ENCODE measurements around the gene MPV17L2.

Gene MPV17L2

GRCh38 chr19:18229915-18230314, 36.9 kb downstream of the MPV17L2 start:
- FAIRE-seq (no peak), DNase-seq (ENCODE audit: insufficient read length, low spot score) (no peak)
- TF ChIP-seq POU2F2 (IDR thresholded peaks at IDR 0.05; ENCODE audit: low read depth, low read length) (no peak), TAF1 (IDR thresholded peaks at IDR 0.05; ENCODE audit: low read depth, low read length) (no peak), POLR2A (IDR thresholded peaks at IDR 0.05; ENCODE audit: low read depth, low read length) (no peak), PAX5 (IDR thresholded peaks at IDR 0.05; ENCODE audit: insufficient read depth, low read length, severe bottlenecking) (no peak), SPI1 (IDR thresholded peaks at IDR 0.05; ENCODE audit: low read depth, low read length) (no peak), POLR2AphosphoS5 (IDR thresholded peaks at IDR 0.05; ENCODE audit: low read depth, low read length) (no peak)

- FAIRE-seq (no peak), DNase-seq (ENCODE audit: insufficient read length, low spot score) (no peak)
- no peak for TF ChIP-seq PAX5 (IDR thresholded peaks at IDR 0.05; ENCODE audit: insufficient read depth, low read length, severe bottlenecking)
- TF ChIP-seq POLR2AphosphoS5 (IDR thresholded peaks at IDR 0.05; ENCODE audit: low read depth, low read length) = no peak
- TF ChIP-seq SPI1 (IDR thresholded peaks at IDR 0.05; ENCODE audit: low read depth, low read length) = no peak
- no peak for TF ChIP-seq POU2F2 (IDR thresholded peaks at IDR 0.05; ENCODE audit: low read depth, low read length)
- TF ChIP-seq POLR2A (IDR thresholded peaks at IDR 0.05; ENCODE audit: low read depth, low read length) = no peak
- TF ChIP-seq TAF1 (IDR thresholded peaks at IDR 0.05; ENCODE audit: low read depth, low read length) = no peak
Measured at GRCh38 chr19:18230941-18231734, 38.1 kb downstream of the MPV17L2 start.

- FAIRE-seq = no peak
- TF ChIP-seq POLR2A (IDR thresholded peaks at IDR 0.05; ENCODE audit: low read depth, low read length) = no peak
- TF ChIP-seq POLR2AphosphoS5 (IDR thresholded peaks at IDR 0.05; ENCODE audit: low read depth, low read length) = no peak
- no peak for TF ChIP-seq SPI1 (IDR thresholded peaks at IDR 0.05; ENCODE audit: low read depth, low read length)
- TF ChIP-seq PAX5 (IDR thresholded peaks at IDR 0.05; ENCODE audit: insufficient read depth, low read length, severe bottlenecking) = no peak
- no peak for TF ChIP-seq POU2F2 (IDR thresholded peaks at IDR 0.05; ENCODE audit: low read depth, low read length)
- TF ChIP-seq TAF1 (IDR thresholded peaks at IDR 0.05; ENCODE audit: low read depth, low read length) = no peak
- no peak for DNase-seq (ENCODE audit: insufficient read length, low spot score)
Measured at GRCh38 chr19:18231775-18232174, 38.8 kb downstream of the MPV17L2 start.

- no peak for FAIRE-seq
- TF ChIP-seq TAF1 (IDR thresholded peaks at IDR 0.05; ENCODE audit: low read depth, low read length) = no peak
- TF ChIP-seq POLR2AphosphoS5 (IDR thresholded peaks at IDR 0.05; ENCODE audit: low read depth, low read length) = no peak
- TF ChIP-seq POU2F2 (IDR thresholded peaks at IDR 0.05; ENCODE audit: low read depth, low read length) = no peak
- no peak for TF ChIP-seq PAX5 (IDR thresholded peaks at IDR 0.05; ENCODE audit: insufficient read depth, low read length, severe bottlenecking)
- TF ChIP-seq POLR2A (IDR thresholded peaks at IDR 0.05; ENCODE audit: low read depth, low read length) = no peak
- TF ChIP-seq SPI1 (IDR thresholded peaks at IDR 0.05; ENCODE audit: low read depth, low read length) = no peak
- no peak for DNase-seq (ENCODE audit: insufficient read length, low spot score)
Measured at GRCh38 chr19:18232540-18233223, 39.7 kb downstream of the MPV17L2 start.

GRCh38 chr19:18233224-18233825, 40.3 kb downstream of the MPV17L2 start:
- no peak for TF ChIP-seq POLR2AphosphoS5 (IDR thresholded peaks at IDR 0.05; ENCODE audit: low read depth, low read length)
- no peak for TF ChIP-seq PAX5 (IDR thresholded peaks at IDR 0.05; ENCODE audit: insufficient read depth, low read length, severe bottlenecking)
- no peak for TF ChIP-seq POU2F2 (IDR thresholded peaks at IDR 0.05; ENCODE audit: low read depth, low read length)
- no peak for TF ChIP-seq TAF1 (IDR thresholded peaks at IDR 0.05; ENCODE audit: low read depth, low read length)
- no peak for TF ChIP-seq SPI1 (IDR thresholded peaks at IDR 0.05; ENCODE audit: low read depth, low read length)
- TF ChIP-seq POLR2A (IDR thresholded peaks at IDR 0.05; ENCODE audit: low read depth, low read length) = no peak
- DNase-seq (ENCODE audit: insufficient read length, low spot score) (peak; percentile 82), FAIRE-seq (no peak)

- TF ChIP-seq POLR2AphosphoS5 (IDR thresholded peaks at IDR 0.05; ENCODE audit: low read depth, low read length) = no peak
- TF ChIP-seq POLR2A (IDR thresholded peaks at IDR 0.05; ENCODE audit: low read depth, low read length) = no peak
- no peak for TF ChIP-seq POU2F2 (IDR thresholded peaks at IDR 0.05; ENCODE audit: low read depth, low read length)
- no peak for TF ChIP-seq PAX5 (IDR thresholded peaks at IDR 0.05; ENCODE audit: insufficient read depth, low read length, severe bottlenecking)
- TF ChIP-seq TAF1 (IDR thresholded peaks at IDR 0.05; ENCODE audit: low read depth, low read length) = no peak
- no peak for TF ChIP-seq SPI1 (IDR thresholded peaks at IDR 0.05; ENCODE audit: low read depth, low read length)
- DNase-seq (ENCODE audit: insufficient read length, low spot score) (no peak), FAIRE-seq (no peak)
Measured at GRCh38 chr19:18234194-18234593, 41.2 kb downstream of the MPV17L2 start.

GRCh38 chr19:18239303-18239702, 46.3 kb downstream of the MPV17L2 start:
- no peak for TF ChIP-seq POLR2AphosphoS5 (IDR thresholded peaks at IDR 0.05; ENCODE audit: low read depth, low read length)
- TF ChIP-seq PAX5 (IDR thresholded peaks at IDR 0.05; ENCODE audit: insufficient read depth, low read length, severe bottlenecking) = no peak
- TF ChIP-seq SPI1 (IDR thresholded peaks at IDR 0.05; ENCODE audit: low read depth, low read length) = no peak
- no peak for TF ChIP-seq TAF1 (IDR thresholded peaks at IDR 0.05; ENCODE audit: low read depth, low read length)
- no peak for TF ChIP-seq POLR2A (IDR thresholded peaks at IDR 0.05; ENCODE audit: low read depth, low read length)
- TF ChIP-seq POU2F2 (IDR thresholded peaks at IDR 0.05; ENCODE audit: low read depth, low read length) = no peak
- FAIRE-seq = no peak
- DNase-seq (ENCODE audit: insufficient read length, low spot score) = no peak

- no peak for DNase-seq (ENCODE audit: insufficient read length, low spot score)
- TF ChIP-seq PAX5 (IDR thresholded peaks at IDR 0.05; ENCODE audit: insufficient read depth, low read length, severe bottlenecking) (no peak), POU2F2 (IDR thresholded peaks at IDR 0.05; ENCODE audit: low read depth, low read length) (no peak), TAF1 (IDR thresholded peaks at IDR 0.05; ENCODE audit: low read depth, low read length) (no peak), SPI1 (IDR thresholded peaks at IDR 0.05; ENCODE audit: low read depth, low read length) (no peak), POLR2A (IDR thresholded peaks at IDR 0.05; ENCODE audit: low read depth, low read length) (no peak), POLR2AphosphoS5 (IDR thresholded peaks at IDR 0.05; ENCODE audit: low read depth, low read length) (no peak)
- FAIRE-seq = no peak
Measured at GRCh38 chr19:18245297-18245696, 52.3 kb downstream of the MPV17L2 start.
